Measurements from ENCODE around the gene GPC3.

Gene GPC3

GRCh38 chrX:133857640-133858269, 127.6 kb downstream of the GPC3 start:
- H3K4me3 ChIP-seq (ENCODE audit: low read depth, low read length), result no peak overlapping the region
- no peaks in the 10 kb centered on the region for H3K36me3 ChIP-seq (ENCODE audit: control insufficient read depth in 2 of 2, insufficient read depth in 1 of 2, low read length in 2 of 2)
- CTCF ChIA-PET, result interaction anchor here (0.5 to 1.7 kb wide), 3 partner anchors 12 to 255 kb away, joined by 3 to 4 read pairs (median 4); no protein-coding TSS in a partner anchor
- no peak overlapping the region for H3K27ac ChIP-seq (ENCODE audit: extremely low read depth, low read depth, low read length)
- POLR2A ChIA-PET, result no interaction called here
- TF ChIP-seq TCF7L2 (IDR thresholded peaks at IDR 0.05; ENCODE audit: borderline replicate concordance, low read depth, low read length) (peak; percentile 98), ZNF843 (tag by site-specific recombination; IDR thresholded peaks at IDR 0.05) (peak; percentile 64; the same call in 1 of the 2 replicates), TRIM28 (IDR thresholded peaks at IDR 0.05; ENCODE audit: borderline replicate concordance, low read length) (peak; percentile 70; the same call in 1 of the 2 replicates), ZNF404 (tag by site-specific recombination; IDR thresholded peaks at IDR 0.05) (no peak), IKZF3 (tag by site-specific recombination; IDR thresholded peaks at IDR 0.05) (0 out of 2 replicates have a peak, but pooled peaks have one; percentile 5), ZSCAN30 (tag by site-specific recombination; IDR thresholded peaks at IDR 0.05) (no peak), ZNF18 (tag by site-specific recombination; IDR thresholded peaks at IDR 0.05) (peak; percentile 58), KLF1 (tag by site-specific recombination; IDR thresholded peaks at IDR 0.05) (0 out of 2 replicates have a peak, but pooled peaks have one; percentile 25), FEZF1 (tag by site-specific recombination; IDR thresholded peaks at IDR 0.05) (peak; percentile 69), KLF10 (tag by site-specific recombination; IDR thresholded peaks at IDR 0.05) (peak; percentile 75), ZSCAN18 (tag by site-specific recombination; IDR thresholded peaks at IDR 0.05) (no peak), GFI1B (tag by site-specific recombination; IDR thresholded peaks at IDR 0.05) (0 out of 2 replicates have a peak, but pooled peaks have one; percentile 43), OSR2 (tag by site-specific recombination; IDR thresholded peaks at IDR 0.05) (peak; percentile 55; the same call in 1 of the 2 replicates)
- TF ChIP-seq, protein P1, sequence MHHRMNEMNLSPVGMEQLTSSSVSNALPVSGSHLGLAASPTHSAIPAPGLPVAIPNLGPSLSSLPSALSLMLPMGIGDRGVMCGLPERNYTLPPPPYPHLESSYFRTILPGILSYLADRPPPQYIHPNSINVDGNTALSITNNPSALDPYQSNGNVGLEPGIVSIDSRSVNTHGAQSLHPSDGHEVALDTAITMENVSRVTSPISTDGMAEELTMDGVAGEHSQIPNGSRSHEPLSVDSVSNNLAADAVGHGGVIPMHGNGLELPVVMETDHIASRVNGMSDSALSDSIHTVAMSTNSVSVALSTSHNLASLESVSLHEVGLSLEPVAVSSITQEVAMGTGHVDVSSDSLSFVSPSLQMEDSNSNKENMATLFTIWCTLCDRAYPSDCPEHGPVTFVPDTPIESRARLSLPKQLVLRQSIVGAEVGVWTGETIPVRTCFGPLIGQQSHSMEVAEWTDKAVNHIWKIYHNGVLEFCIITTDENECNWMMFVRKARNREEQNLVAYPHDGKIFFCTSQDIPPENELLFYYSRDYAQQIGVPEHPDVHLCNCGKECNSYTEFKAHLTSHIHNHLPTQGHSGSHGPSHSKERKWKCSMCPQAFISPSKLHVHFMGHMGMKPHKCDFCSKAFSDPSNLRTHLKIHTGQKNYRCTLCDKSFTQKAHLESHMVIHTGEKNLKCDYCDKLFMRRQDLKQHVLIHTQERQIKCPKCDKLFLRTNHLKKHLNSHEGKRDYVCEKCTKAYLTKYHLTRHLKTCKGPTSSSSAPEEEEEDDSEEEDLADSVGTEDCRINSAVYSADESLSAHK (tag by site-specific recombination; IDR thresholded peaks at IDR 0.05), result peak; percentile 27; the same call in 1 of the 2 replicates
- TF ChIP-seq, protein P2, sequence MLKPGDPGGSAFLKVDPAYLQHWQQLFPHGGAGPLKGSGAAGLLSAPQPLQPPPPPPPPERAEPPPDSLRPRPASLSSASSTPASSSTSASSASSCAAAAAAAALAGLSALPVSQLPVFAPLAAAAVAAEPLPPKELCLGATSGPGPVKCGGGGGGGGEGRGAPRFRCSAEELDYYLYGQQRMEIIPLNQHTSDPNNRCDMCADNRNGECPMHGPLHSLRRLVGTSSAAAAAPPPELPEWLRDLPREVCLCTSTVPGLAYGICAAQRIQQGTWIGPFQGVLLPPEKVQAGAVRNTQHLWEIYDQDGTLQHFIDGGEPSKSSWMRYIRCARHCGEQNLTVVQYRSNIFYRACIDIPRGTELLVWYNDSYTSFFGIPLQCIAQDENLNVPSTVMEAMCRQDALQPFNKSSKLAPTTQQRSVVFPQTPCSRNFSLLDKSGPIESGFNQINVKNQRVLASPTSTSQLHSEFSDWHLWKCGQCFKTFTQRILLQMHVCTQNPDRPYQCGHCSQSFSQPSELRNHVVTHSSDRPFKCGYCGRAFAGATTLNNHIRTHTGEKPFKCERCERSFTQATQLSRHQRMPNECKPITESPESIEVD (tag by site-specific recombination; IDR thresholded peaks at IDR 0.05), result peak; percentile 65
- H3K9me3 ChIP-seq (ENCODE audit: control insufficient read depth, insufficient read depth, low read depth, low read length), result no peaks in the 10 kb centered on the region
- H3K4me1 ChIP-seq (ENCODE audit: control insufficient read depth, insufficient read depth, low read length), result peaks cover 8% of the 10 kb centered on the region

DNA sequence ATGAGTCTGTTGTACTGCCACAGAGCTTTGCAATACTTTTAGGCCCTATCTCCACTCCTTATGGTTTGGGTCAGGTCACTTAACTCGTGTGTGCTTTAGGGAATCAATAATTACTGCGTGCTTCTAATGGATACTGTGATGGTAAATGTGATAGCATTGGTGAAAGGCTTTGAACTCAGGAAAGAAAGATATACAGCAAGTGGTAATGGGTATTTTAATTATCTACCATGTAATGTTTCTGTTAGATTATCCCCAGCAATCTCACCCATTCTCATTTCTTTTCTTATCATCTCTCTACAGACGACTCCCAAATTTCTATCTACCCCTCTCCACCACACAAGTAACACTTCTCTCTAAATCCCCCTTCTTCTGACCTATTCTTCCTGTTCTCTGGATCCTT, 128.6 kb downstream of the GPC3 start:
- ChIA-PET POLR2A (no interaction called here), CTCF (interaction anchor here (0.6 to 1.7 kb wide), 3 partner anchors 11 to 18 kb away, joined by 3 to 4 read pairs (median 4); no protein-coding TSS in a partner anchor)
- no peaks in the 10 kb centered on the region for H3K9me3 ChIP-seq (ENCODE audit: control insufficient read depth, insufficient read depth, low read depth, low read length)
- H3K27ac ChIP-seq (ENCODE audit: extremely low read depth, low read depth, low read length), result no peak overlapping the region
- H3K36me3 ChIP-seq (ENCODE audit: control insufficient read depth in 2 of 2, insufficient read depth in 1 of 2, low read length in 2 of 2), result no peaks in the 10 kb centered on the region
- H3K4me3 ChIP-seq (ENCODE audit: low read depth, low read length), result no peak overlapping the region
- TF ChIP-seq ZNF501 (tag by site-specific recombination; IDR thresholded peaks at IDR 0.05) (no peak), TCF7L2 (IDR thresholded peaks at IDR 0.05; ENCODE audit: borderline replicate concordance, low read depth, low read length) (peak; percentile 98)
- H3K4me1 ChIP-seq (ENCODE audit: control insufficient read depth, insufficient read depth, low read length), result peaks cover 8% of the 10 kb centered on the region

Data from HEK293 (cell line).